Measurements from ENCODE around the gene BAIAP3. TPM values are rescaled to one million over a fixed set of nuclear protein-coding genes. Genes with fewer than 3 reads are reported as not detected.

The BAIAP3 gene
- total RNA-seq, 1 donor from 2014 or later: 3.9 TPM

DNA sequence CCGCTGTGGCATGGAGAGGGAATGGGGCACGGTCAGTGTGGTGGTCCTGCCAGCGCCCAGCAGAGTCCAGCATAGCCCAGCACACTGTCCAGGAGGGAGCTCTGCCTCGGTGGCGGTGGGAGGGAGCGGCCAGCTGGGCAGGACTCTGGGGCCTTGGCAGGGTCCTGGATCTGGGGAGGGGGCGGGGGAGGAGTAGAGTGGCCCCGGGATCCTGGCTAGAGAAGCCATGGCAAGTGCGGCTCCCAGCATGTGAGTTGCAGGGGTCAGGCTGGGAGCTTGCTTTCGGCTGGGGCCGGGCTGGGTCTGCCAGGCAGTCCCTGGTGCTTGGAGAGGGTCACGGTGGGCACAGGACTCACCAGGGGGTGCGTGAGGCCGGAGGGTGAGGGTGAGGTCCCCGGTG lies 22.1 kb downstream of the BAIAP3 start:
- no peak overlapping the region for H3K27ac ChIP-seq (replicated peaks)
- no peak for DNase-seq
- intact Hi-C loops (cut with micrococcal nuclease): no loop called here
- peaks cover 41% of the 10 kb centered on the region for H3K4me1 ChIP-seq
- peaks cover 20% of the 10 kb centered on the region for H3K36me3 ChIP-seq
- no peaks in the 10 kb centered on the region for H3K27me3 ChIP-seq (ENCODE audit: low read depth)
- H3K9me3 ChIP-seq (replicated peaks): no peaks in the 10 kb centered on the region
- H3K4me3 ChIP-seq: no peak overlapping the region
- TF ChIP-seq, protein P1, sequence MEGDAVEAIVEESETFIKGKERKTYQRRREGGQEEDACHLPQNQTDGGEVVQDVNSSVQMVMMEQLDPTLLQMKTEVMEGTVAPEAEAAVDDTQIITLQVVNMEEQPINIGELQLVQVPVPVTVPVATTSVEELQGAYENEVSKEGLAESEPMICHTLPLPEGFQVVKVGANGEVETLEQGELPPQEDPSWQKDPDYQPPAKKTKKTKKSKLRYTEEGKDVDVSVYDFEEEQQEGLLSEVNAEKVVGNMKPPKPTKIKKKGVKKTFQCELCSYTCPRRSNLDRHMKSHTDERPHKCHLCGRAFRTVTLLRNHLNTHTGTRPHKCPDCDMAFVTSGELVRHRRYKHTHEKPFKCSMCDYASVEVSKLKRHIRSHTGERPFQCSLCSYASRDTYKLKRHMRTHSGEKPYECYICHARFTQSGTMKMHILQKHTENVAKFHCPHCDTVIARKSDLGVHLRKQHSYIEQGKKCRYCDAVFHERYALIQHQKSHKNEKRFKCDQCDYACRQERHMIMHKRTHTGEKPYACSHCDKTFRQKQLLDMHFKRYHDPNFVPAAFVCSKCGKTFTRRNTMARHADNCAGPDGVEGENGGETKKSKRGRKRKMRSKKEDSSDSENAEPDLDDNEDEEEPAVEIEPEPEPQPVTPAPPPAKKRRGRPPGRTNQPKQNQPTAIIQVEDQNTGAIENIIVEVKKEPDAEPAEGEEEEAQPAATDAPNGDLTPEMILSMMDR (IDR thresholded peaks at IDR 0.05; ENCODE audit: borderline replicate concordance): no peak

DNA sequence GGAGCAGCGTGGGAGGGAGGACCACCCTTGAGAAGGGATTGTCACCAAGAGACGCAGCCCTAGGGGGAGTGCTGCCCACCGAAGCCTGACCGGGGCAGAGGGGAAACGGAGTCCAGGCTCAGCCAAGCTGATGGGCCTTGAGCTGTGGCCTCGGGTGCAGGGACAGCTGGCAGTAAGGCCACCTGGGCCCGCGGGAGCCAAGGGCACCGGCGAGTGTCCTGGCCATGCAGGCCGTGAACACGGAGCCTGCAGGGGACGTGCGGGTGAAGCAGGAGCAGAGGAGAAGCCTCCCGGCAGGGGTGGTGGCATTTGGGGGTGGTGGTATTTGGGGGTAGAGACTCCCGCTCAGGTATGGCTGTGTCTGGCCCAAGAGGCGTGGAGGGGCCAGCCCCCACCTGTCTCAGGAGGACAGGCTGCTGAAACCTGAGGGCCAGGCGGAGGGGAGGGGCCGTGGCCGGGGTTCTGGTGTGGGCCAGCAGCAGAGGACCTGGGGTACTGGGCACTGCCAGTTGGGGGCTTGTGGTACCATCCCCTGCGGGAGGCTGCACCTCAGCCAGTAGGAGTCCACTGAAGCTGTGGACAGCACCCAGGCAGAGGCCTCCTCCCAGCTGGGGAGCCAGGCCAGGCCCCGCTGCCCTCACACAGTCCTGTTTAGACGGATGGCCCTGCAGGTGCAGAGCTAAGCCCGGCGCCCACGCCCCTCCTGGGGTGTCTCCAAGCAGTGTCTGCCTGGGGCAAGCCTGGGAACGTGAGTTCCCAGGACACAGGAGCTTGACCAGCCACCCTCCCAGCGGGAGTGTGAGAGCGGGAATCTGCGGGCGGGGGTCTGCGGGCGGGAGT lies 22.8 kb downstream of the BAIAP3 start:
- TF ChIP-seq, protein P1 (IDR thresholded peaks at IDR 0.05; ENCODE audit: borderline replicate concordance): no peak
- H3K36me3 ChIP-seq: peaks cover 26% of the 10 kb centered on the region
- H3K27me3 ChIP-seq (ENCODE audit: low read depth): no peaks in the 10 kb centered on the region
- intact Hi-C loops (cut with micrococcal nuclease): no loop called here
- H3K9me3 ChIP-seq (replicated peaks): no peaks in the 10 kb centered on the region
- H3K27ac ChIP-seq (replicated peaks): no peak overlapping the region
- DNase-seq: no peak
- no peak overlapping the region for H3K4me3 ChIP-seq
- peaks cover 34% of the 10 kb centered on the region for H3K4me1 ChIP-seq

DNA sequence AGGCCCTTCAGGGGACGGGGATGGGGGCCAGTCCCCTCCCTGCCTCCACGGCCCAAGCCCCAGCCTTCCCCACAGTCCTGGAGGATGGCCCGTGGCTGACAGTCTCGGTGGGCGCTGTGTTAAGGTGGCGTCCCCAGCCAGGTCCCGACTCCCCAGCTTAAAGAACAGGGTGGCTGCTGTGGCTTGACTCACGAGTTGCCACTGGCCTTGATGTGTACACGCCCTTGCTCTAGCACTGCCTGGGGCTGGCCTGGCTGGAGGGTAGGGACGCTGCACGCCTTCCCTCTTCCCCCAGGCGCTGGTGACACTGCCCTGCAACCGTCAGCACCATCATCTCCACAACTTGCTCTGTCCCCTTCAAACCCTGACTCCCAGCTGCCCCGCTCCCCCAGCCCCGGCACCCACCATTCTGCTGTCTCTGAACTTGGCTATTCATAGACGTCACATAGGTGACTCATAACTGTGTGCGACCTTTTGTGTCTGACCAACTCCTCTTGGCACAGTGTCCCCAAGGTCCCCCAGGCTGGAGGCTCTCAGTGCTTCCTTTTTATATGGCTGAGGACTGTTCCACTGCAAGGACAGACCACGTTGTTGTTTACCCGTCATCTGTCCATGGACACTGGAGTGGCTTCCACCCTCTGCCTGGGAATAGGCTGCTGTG lies 24.6 kb downstream of the BAIAP3 start:
- Histone ChIP-seq H3K27me3 (ENCODE audit: low read depth) (no peaks in the 10 kb centered on the region), H3K27ac (replicated peaks) (no peak overlapping the region), H3K9me3 (replicated peaks) (no peaks in the 10 kb centered on the region), H3K4me3 (no peak overlapping the region), H3K4me1 (peaks cover 18% of the 10 kb centered on the region), H3K36me3 (peaks cover 43% of the 10 kb centered on the region)
- intact Hi-C loops (cut with micrococcal nuclease): no loop called here
- DNase-seq: no peak
- TF ChIP-seq, protein P1 (IDR thresholded peaks at IDR 0.05; ENCODE audit: borderline replicate concordance): no peak

DNA sequence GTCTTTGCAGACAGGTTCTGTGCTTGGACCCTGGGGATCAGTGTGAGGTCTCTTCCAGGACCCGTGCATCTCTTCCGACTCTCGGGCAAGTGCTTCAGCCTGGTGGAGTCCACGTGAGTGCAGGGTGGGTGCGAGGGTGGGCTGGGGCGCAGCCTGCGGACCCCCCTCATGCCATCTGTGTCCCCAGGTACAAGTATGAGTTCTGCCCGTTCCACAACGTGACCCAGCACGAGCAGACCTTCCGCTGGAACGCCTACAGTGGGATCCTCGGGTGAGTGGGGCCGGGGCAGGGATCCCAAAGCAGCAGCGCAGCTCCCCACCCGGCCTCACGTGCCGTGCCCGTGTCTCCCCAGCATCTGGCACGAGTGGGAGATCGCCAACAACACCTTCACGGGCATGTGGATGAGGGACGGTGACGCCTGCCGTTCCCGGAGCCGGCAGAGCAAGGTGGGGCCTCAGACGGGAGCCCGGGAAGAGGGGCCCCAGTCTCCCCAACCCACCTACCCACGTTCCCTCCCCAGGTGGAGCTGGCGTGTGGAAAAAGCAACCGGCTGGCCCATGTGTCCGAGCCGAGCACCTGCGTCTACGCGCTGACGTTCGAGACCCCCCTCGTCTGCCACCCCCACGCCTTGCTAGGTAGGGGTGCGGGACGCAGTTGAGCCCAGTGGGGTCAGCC lies 28.4 kb downstream of the BAIAP3 start:
- no peaks in the 10 kb centered on the region for H3K27me3 ChIP-seq (ENCODE audit: low read depth)
- no peak overlapping the region for H3K27ac ChIP-seq (replicated peaks)
- TF ChIP-seq, protein P1 (IDR thresholded peaks at IDR 0.05; ENCODE audit: borderline replicate concordance): no peak
- intact Hi-C loops (cut with micrococcal nuclease): no loop called here
- no peak for DNase-seq
- H3K4me1 ChIP-seq: no peaks in the 10 kb centered on the region
- H3K4me3 ChIP-seq: no peak overlapping the region
- no peaks in the 10 kb centered on the region for H3K9me3 ChIP-seq (replicated peaks)
- peaks cover 76% of the 10 kb centered on the region for H3K36me3 ChIP-seq

DNA sequence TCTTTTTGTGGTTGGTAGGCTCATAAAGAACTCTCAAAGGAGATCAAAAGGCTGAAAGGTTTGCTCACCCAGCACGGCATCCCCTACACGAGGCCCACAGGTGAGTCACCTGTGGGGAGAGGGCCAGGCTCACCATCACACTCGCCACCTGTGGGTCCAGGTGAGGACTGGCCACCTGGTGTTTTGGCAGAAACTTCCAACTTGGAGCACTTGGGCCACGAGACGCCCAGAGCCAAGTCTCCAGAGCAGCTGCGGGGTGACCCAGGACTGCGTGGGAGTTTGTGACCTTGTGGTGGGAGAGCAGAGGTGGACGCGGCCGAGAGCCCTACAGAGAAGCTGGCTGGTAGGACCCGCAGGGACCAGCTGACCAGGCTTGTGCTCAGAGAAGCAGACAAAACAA lies 29.4 kb downstream of the BAIAP3 start:
- no peaks in the 10 kb centered on the region for H3K4me1 ChIP-seq
- H3K27me3 ChIP-seq (ENCODE audit: low read depth): no peaks in the 10 kb centered on the region
- H3K9me3 ChIP-seq (replicated peaks): no peaks in the 10 kb centered on the region
- H3K36me3 ChIP-seq: peaks cover 83% of the 10 kb centered on the region
- no peak overlapping the region for H3K4me3 ChIP-seq
- no peak for DNase-seq
- no peak overlapping the region for H3K27ac ChIP-seq (replicated peaks)
- TF ChIP-seq, protein P1 (IDR thresholded peaks at IDR 0.05; ENCODE audit: borderline replicate concordance): no peak
- intact Hi-C loops (cut with micrococcal nuclease): no loop called here

All from left ventricle myocardium inferior (tissue), 1 donor.